HK-2 (cell line): ENCODE data around the gene CBS.
"Not testable (repeated sequence)": the region's sequence is repeated elsewhere in the genome, so short reads cannot be mapped to it uniquely, and the experiment has no call there.

Experiments used
- DNase-seq: peaks from one replicate; pipeline ENCODE4 v3.0.0-alpha.2; 2018; ENCODE audit not compliant: unreplicated experiment

The CBS gene

DNA sequence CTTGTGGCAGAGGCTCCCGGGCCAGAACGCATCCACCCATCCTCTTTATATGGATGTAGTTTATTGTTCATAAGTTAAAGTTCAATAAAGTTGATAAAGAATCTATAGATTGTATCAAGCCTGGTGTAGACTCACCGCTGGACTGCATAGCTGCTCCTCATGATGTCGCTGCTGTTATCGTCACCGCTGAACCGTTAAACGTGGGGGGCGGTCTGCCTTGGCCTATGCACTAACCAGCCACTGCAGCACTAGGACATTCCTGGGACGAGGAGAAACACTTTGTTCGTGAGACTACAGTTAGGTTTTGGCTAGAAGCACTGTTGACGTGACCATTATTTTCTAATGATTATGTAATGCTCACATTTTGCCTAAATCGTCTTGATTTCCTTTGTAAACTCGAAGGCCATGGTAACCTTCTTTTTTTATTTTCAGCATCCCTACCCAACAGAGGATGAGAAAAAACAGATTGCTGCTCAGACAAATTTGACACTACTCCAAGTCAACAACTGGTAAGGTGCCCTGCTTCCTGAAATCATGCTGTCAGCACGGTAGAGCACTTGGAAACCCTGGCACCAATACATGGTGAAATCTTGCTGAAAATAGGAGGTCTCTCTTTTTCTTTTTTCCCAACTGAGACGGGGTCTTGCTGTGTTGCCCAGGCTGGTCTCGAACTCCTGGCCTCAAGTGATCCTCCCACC, 51.0 kb downstream of the CBS start:
- no peak for DNase-seq

GRCh38 chr21:43023175-43023574, 52.5 kb downstream of the CBS start:
- DNase-seq = no peak

GRCh38 chr21:43021756-43022600, 53.7 kb downstream of the CBS start:
- DNase-seq = no peak

DNA sequence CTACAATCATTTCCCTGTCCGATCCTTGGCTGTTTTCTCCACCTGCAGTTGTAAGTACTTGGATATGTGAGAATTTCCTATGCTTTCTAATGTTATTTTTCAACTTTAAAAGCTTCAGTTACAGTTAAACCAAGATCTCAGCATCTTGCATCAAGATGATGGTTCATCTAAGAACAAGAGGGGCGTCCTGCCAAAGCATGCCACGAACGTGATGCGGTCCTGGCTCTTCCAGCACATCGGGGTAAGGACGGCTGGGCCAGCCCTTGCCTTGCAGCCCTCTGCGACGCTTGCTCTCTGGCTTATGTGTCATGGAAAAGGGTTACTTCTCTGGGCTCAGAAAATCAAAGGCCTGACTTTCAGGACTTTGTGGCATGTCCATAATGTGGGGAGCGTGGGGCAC, 54.4 kb downstream of the CBS start:
- DNase-seq = no peak

- no peak for DNase-seq
Observed at GRCh38 chr21:43020771-43021170, 54.9 kb downstream of the CBS start.

GRCh38 chr21:43020177-43020576, 55.5 kb downstream of the CBS start:
- no peak for DNase-seq

GRCh38 chr21:43018519-43018918, 57.1 kb downstream of the CBS start:
- no peak for DNase-seq

GRCh38 chr21:43016728-43017127, 58.9 kb downstream of the CBS start:
- DNase-seq = no peak

GRCh38 chr21:43015906-43016540, 59.6 kb downstream of the CBS start:
- DNase-seq = no peak

GRCh38 chr21:43012596-43012995, 63.0 kb downstream of the CBS start:
- no peak for DNase-seq

DNA sequence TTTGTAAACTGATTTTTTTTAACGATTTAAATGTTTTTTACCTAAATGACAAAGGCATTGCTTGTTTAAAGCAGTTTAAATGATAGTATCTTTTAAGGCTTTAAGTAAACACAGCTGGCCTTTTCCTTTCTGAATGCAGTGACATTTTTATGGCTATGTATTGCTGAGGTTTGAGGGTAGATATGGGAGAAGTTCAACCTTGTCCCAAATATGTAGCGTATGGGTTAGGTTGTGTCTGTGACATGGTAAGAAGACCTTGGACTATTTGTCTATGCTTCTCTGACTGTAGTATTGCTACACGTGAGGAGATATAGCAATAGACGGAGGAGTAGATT, 68.8 kb downstream of the CBS start:
- DNase-seq = no peak

DNA sequence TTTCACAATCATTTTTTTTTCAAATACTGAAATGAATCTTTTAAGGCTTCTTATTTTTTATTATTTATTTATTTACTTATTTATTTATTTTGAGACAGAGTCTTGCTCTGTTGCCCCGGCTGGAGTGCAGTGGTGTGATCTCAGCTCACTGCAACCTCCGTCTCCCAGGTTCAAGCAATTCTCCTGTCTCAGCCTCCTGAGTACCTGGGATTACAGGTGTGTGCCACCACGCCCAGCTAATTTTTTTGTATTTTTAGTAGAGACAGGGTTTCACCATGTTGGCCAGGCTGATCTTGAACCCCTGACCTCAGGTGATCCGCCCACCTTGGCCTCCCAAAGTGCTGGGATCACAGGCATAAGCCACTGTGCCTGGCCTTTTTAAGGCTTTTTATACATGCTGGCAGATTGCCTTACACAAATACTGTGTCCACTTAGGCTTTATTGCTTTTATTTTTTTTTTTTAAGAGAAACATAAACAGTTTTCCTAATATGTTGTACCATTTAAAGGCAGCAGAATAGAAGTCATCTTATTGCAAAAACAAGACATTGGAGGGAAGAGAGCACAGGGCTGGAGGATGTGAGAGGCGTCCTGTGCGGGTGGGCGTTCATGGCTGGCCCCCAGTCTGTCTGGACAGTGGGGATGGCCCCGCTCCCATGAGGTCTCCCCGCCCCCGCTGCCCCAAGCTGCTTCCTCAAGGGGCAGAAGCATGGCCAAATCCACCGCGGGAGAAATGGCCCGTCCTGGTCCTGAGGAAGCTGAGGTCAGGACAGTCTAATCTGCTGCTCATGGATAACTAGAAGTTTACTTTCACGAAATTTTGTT, 69.4 kb downstream of the CBS start:
- not testable (repeated sequence) for DNase-seq

GRCh38 chr21:43005635-43006034, 70.0 kb downstream of the CBS start:
- no peak for DNase-seq

DNA sequence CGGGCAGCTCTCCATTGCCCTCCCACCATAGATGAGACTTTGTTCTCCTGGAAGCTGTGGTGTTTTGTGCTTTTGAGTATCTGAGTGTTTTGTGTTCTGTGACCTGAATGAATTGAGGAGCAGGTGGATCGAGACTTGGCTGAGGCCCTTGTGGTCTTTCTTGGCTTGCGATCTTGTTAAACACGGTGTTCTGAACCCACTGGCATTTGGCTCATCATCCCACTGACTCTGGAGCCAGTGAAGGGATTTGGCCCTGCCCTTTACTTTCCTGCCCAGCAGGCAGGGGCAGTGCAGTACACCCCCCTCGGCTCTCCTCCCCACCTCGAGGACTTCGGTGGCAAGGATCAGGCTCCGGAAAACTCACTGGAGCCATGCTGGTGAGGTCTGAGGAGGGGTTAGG, 70.7 kb downstream of the CBS start:
- DNase-seq = no peak
